ENCODE measurements around the gene PSMB3. TPM values are rescaled to one million over a fixed set of nuclear protein-coding genes. Genes with fewer than 3 reads are reported as not detected.

Gene PSMB3
- total and polyA plus RNA-seq, 9 of the 15 experiments (the other 6 are each of a cell fraction or from before 2014, with no cell fraction given) = 460 to 2,775 (median 574) TPM

GRCh38 chr17:38752308-38753070 lies at the start of gene PSMB3 (continued):
- TF ChIP-seq RERE (CRISPR knock-in tag; IDR thresholded peaks at IDR 0.05; ENCODE audit: borderline replicate concordance) (no peak), ZNF561 (CRISPR knock-in tag; conservative IDR thresholded peaks at IDR 0.05) (no peak), ZNF707 (CRISPR knock-in tag; conservative IDR thresholded peaks at IDR 0.05) (no peak), RBBP5 (IDR thresholded peaks at IDR 0.05; ENCODE audit: borderline replicate concordance, insufficient read depth, low read length, poor library complexity, severe bottlenecking) (peak; percentile 61), NFE2 (IDR thresholded peaks at IDR 0.05; ENCODE audit: low read depth) (peak; percentile 76), FOSL1 (tag; conservative IDR thresholded peaks at IDR 0.05) (peak; percentile 35; the same call in 1 of the 2 replicates), ELK1 (CRISPR knock-in tag; IDR thresholded peaks at IDR 0.05) (no peak), ZNF408 (CRISPR knock-in tag; IDR thresholded peaks at IDR 0.05; ENCODE audit: low read depth) (no peak), ZNF512 (tag; IDR thresholded peaks at IDR 0.05) (no peak), HCFC1 (IDR thresholded peaks at IDR 0.05; ENCODE audit: low read depth, low read length) (peak; percentile 73), U2AF2 (optimal IDR thresholded peaks at IDR 0.05; ENCODE audit: low read depth, low read length) (no peak), ZNF277 (CRISPR knock-in tag; IDR thresholded peaks at IDR 0.05; ENCODE audit: borderline replicate concordance) (no peak), ZFP36 (IDR thresholded peaks at IDR 0.05; ENCODE audit: low read depth, low read length, partially characterized antibody) (no peak), ZC3H11A (IDR thresholded peaks at IDR 0.05; ENCODE audit: low read depth, low read length) (no peak), POLR2G (IDR thresholded peaks at IDR 0.05; ENCODE audit: low read depth, low read length) (peak; percentile 66), FIP1L1 (IDR thresholded peaks at IDR 0.05; ENCODE audit: low read depth, low read length, poor library complexity, severe bottlenecking) (no peak), SOX6 (IDR thresholded peaks at IDR 0.05) (0 out of 2 replicates have a peak, but pooled peaks have one; percentile 17), POLR3G (IDR thresholded peaks at IDR 0.05; ENCODE audit: extremely low read depth, insufficient read length, insufficient replicate concordance) (no peak)

All from K562 (cell line).